PC-9 (cell line): ENCODE data around the gene MCF2L. TPM values are rescaled to one million over a fixed set of nuclear protein-coding genes. Genes with fewer than 3 reads are reported as not detected.

Experiments
- BruUV-seq: library from RNA; stranded (reverse); fragments of 400-500 nt; replicated peaks from 2 replicates; lab custom pipeline; 2021; lab: Mats Ljungman, UMichigan
- CTCF ChIA-PET: fragments of 300-600 bp; sonication (Branson Sonifier 250); formaldehyde crosslinking; loops from one replicate; lab custom pipeline; 2022; ENCODE audit warnings: antibody characterized with exemption; lab: Charles Lee
- POLR2A ChIA-PET: fragments of 300-600 bp; sonication (Branson Sonifier 250); formaldehyde crosslinking; loops from one replicate; lab custom pipeline; 2022; ENCODE audit warnings: antibody characterized with exemption; ENCODE audit not compliant: unreplicated experiment; lab: Charles Lee
- DNase-seq, 2 experiments: peaks; one replicate each; pipeline versions ENCODE4 v3.0.0 to v3.0.0-alpha.2; 2015 to 2022; ENCODE audit warnings: mixed read lengths in 1 of 2
- H2AFZ ChIP-seq: fragments of 200-600 bp; sonication (generic); 2 replicates; pipeline ENCODE4 v1.8.1; 2017; ENCODE audit warnings: antibody characterized with exemption
- H3F3A ChIP-seq: fragments of 200-600 bp; sonication (generic); 2 replicates; pipeline ENCODE4 v1.8.1; 2017; ENCODE audit warnings: antibody characterized with exemption, mild to moderate bottlenecking, low read depth; ENCODE audit not compliant: insufficient read depth
- H3K27ac ChIP-seq: fragments of 200-600 bp; sonication (generic); 2 replicates; pipeline ENCODE4 v1.6.1; 2016; ENCODE audit warnings: mixed run types
- H3K27me3 ChIP-seq: fragments of 200-600 bp; sonication (generic); 2 replicates; pipeline ENCODE4 v1.6.1; 2016; ENCODE audit warnings: low read depth, mixed run types; ENCODE audit not compliant: insufficient read depth
- H3K36me3 ChIP-seq: fragments of 200-600 bp; sonication (generic); 2 replicates; pipeline ENCODE4 v1.6.1; 2016; ENCODE audit warnings: low read depth, mixed run types
- H3K4me1 ChIP-seq: fragments of 200-600 bp; sonication (generic); replicated peaks from 2 replicates; pipeline ENCODE4 v1.6.1; 2016; ENCODE audit warnings: mixed run types; ENCODE audit not compliant: insufficient read depth
- H3K4me2 ChIP-seq: fragments of 200-600 bp; sonication (generic); 2 replicates; pipeline ENCODE4 v1.6.1; 2017; ENCODE audit warnings: mixed run types
- H3K4me3 ChIP-seq: fragments of 200-600 bp; sonication (generic); 2 replicates; pipeline ENCODE4 v1.6.1; 2016; ENCODE audit warnings: mixed run types
- H3K79me2 ChIP-seq: fragments of 200-600 bp; sonication (generic); 2 replicates; pipeline ENCODE4 v1.6.1; 2017; ENCODE audit warnings: low read depth, mixed run types
- H3K9me2 ChIP-seq: fragments of 200-600 bp; sonication (generic); 2 replicates; pipeline ENCODE4 v1.8.1; 2017; ENCODE audit warnings: mild to moderate bottlenecking; ENCODE audit not compliant: insufficient read depth
- H3K9me3 ChIP-seq: fragments of 200-600 bp; sonication (generic); 2 replicates; pipeline ENCODE4 v1.8.1; 2016; ENCODE audit warnings: low read depth; ENCODE audit not compliant: insufficient read depth
- H4K20me1 ChIP-seq: fragments of 200-600 bp; sonication (generic); 2 replicates; pipeline ENCODE4 v1.8.1; 2017; ENCODE audit not compliant: insufficient read depth
- CTCF ChIP-seq: fragments of 200-600 bp; sonication (generic); conservative IDR thresholded peaks from 2 replicates; pipeline ENCODE4 v1.6.1; 2017; ENCODE audit warnings: mixed run types, antibody characterized with exemption, mild to moderate bottlenecking, moderate library complexity
- EZH2 ChIP-seq: fragments of 200-600 bp; sonication (generic); IDR thresholded peaks from 2 replicates; pipeline ENCODE4 v1.8.0; 2017; ENCODE audit warnings: antibody characterized with exemption, low read depth
- intact Hi-C: fragments of 100-400 bp; cut with micrococcal nuclease; formaldehyde crosslinking; loops from one replicate; pipeline ENCODE4 v1.10.0; 2022; ENCODE audit not compliant: unreplicated experiment
- total RNA-seq: library from RNA; stranded (reverse); gene quantifications from 2 replicates; pipeline ENCODE4 v1.2.3, GENCODE V29; 2021

MCF2L gene
- total RNA-seq, 1 experiment from 2014 or later, result 28.2 TPM

GRCh38 chr13:113026391-113026910 lies 57.4 kb downstream of the MCF2L start:
- Histone ChIP-seq H3K4me1 (peaks cover 32% of the 10 kb centered on the region), H3K9me2 (no peaks in the 10 kb centered on the region), H2AFZ (no peak overlapping the region), H3K9me3 (no peaks in the 10 kb centered on the region), H4K20me1 (no peaks in the 10 kb centered on the region), H3K27me3 (no peaks in the 10 kb centered on the region), H3K4me2 (no peak overlapping the region), H3K36me3 (no peaks in the 10 kb centered on the region), H3F3A (peaks cover 27% of the 10 kb centered on the region; the same call in 1 of the 2 replicates), H3K4me3 (no peak overlapping the region), H3K27ac (no peak overlapping the region), H3K79me2 (no peaks in the 10 kb centered on the region)
- no peak for TF ChIP-seq CTCF
- TF ChIP-seq EZH2, result no peak
- intact Hi-C loops, result no loop called here
- ChIA-PET CTCF (no interaction called here), POLR2A (no interaction called here)
- DNase-seq, result no peak
- BruUV-seq, result no TSS peak

GRCh38 chr13:113027095-113027494 lies 58.1 kb downstream of the MCF2L start:
- no peaks in the 10 kb centered on the region for H3K9me3 ChIP-seq
- BruUV-seq, result no TSS peak
- ChIA-PET POLR2A (no interaction called here), CTCF (no interaction called here)
- H3K36me3 ChIP-seq, result no peaks in the 10 kb centered on the region
- H3K27ac ChIP-seq, result no peak overlapping the region
- H3K4me2 ChIP-seq, result no peak overlapping the region
- TF ChIP-seq EZH2, result no peak
- no peak for TF ChIP-seq CTCF
- H3K27me3 ChIP-seq, result no peaks in the 10 kb centered on the region
- peaks cover 27% of the 10 kb centered on the region; the same call in 1 of the 2 replicates for H3F3A ChIP-seq
- no peak overlapping the region for H3K4me3 ChIP-seq
- H3K79me2 ChIP-seq, result no peaks in the 10 kb centered on the region
- peaks cover 26% of the 10 kb centered on the region for H3K4me1 ChIP-seq
- no peaks in the 10 kb centered on the region for H4K20me1 ChIP-seq
- intact Hi-C loops, result no loop called here
- DNase-seq, result no peak
- no peak overlapping the region for H2AFZ ChIP-seq
- no peaks in the 10 kb centered on the region for H3K9me2 ChIP-seq

- TF ChIP-seq CTCF, result no peak
- TF ChIP-seq EZH2, result no peak
- Histone ChIP-seq H3K4me3 (no peak overlapping the region), H3K9me3 (no peaks in the 10 kb centered on the region), H3K4me1 (peaks cover 21% of the 10 kb centered on the region), H3K27ac (no peak overlapping the region), H3K27me3 (no peaks in the 10 kb centered on the region), H3K9me2 (no peaks in the 10 kb centered on the region), H2AFZ (no peak overlapping the region), H3K4me2 (no peak overlapping the region), H4K20me1 (no peaks in the 10 kb centered on the region), H3F3A (peaks cover 27% of the 10 kb centered on the region; the same call in 1 of the 2 replicates), H3K36me3 (no peaks in the 10 kb centered on the region), H3K79me2 (no peaks in the 10 kb centered on the region)
- DNase-seq, result no peak
- intact Hi-C loops, result no loop called here
- ChIA-PET CTCF (no interaction called here), POLR2A (no interaction called here)
- no TSS peak for BruUV-seq
These were observed 58.6 kb downstream of the MCF2L start for GRCh38 chr13:113027566-113027965.
